Pancreas (tissue), 10 donors: ENCODE data around the gene TNFAIP3. TPM values are rescaled to one million over a fixed set of nuclear protein-coding genes. Genes with fewer than 3 reads are reported as not detected.

Experiments used
- ATAC-seq, 4 donors: fragments of 200-7000 bp; cut with Tn5 transposase; one replicate each; pipeline versions ENCODE4 v1.8.0 to v1.9.1; 2020; ENCODE audit warnings: mild to moderate bottlenecking in 4 of 4, moderate library complexity in 4 of 4
- DNase-seq, 6 donors: peaks; one replicate each; pipeline ENCODE4 v3.0.0-alpha.2; 2020
- FAIRE-seq: peaks from 2 replicates; lab custom pipeline; 2012; peaks lifted over from hg19 to GRCh38; lab: Jason Lieb, UNC
- H3K27ac ChIP-seq, 4 donors: fragments of 200-600 bp; sonication (generic); 1 replicate in 3 of 4; 2 replicates in 1 of 4; pipeline versions ENCODE4 v1.5.0 to v1.8.0; 2020
- H3K27me3 ChIP-seq, 4 donors: fragments of 200-600 bp; one replicate each; pipeline ENCODE4 v1.8.0; 2021
- H3K36me3 ChIP-seq, 3 donors: fragments of 200-600 bp; sonication (generic) in 1 of 3; one replicate each; pipeline versions ENCODE4 v1.5.0 to v1.8.0; 2020 to 2021
- H3K4me1 ChIP-seq, 3 donors: fragments of 200-600 bp; one replicate each; pipeline ENCODE4 v1.8.0; 2021
- H3K4me3 ChIP-seq, 4 donors: fragments of 200-600 bp; sonication (generic) in 2 of 4; one replicate each; pipeline versions ENCODE4 v1.5.0 to v1.8.0; 2020 to 2021
- H3K9me3 ChIP-seq, 4 donors: fragments of 200-600 bp; one replicate each; pipeline ENCODE4 v1.8.0; 2021
- CTCF ChIP-seq, 4 donors: fragments of 200-600 bp; sonication (generic) in 3 of 4; IDR thresholded peaks; one replicate each; pipeline versions ENCODE4 v1.5.0 to v1.8.0; 2021; ENCODE audit warnings: antibody characterized with exemption in 4 of 4
- WGBS, 2 donors: extraction: QIAGEN DNeasy Blood & Tissue Kit; methylation state at CpG; one replicate each; pipeline ENCODE4 v1.1.7; 2013; 5-methylcytosine and 5-hydroxymethylcytosine counted together
- intact Hi-C, 3 donors: fragments of 100-400 bp; cut with DNase I; formaldehyde crosslinking; loops; one replicate each; pipeline versions ENCODE4 v1.11.1 to v1.14.2; 2022
- polyA plus RNA-seq, 2 donors: library from polyadenylated mRNA; stranded (reverse); fragments of 200-250 nt; gene quantifications; one replicate each; pipeline ENCODE4 v1.2.3, GENCODE V29; 2013
- total RNA-seq, 6 donors: library from RNA; stranded (reverse); fragmentation: NEBNext Ultra II Directional in 4 of 6; extraction: Animal tissue kit (Norgen Biotek cat#: 25700) in 4 of 6; gene quantifications; one replicate each; pipeline versions ENCODE4 v1.2.1 to v1.2.4, GENCODE V29; 2021 to 2023
- donor health status: healthy with polysubstance abuse.
- donor health status: DM: no; HTN: no; CAD: no; lungs with moderate emphysema.
- donor health status: DM: no; HTN: no; CAD: no.
- donor health status: control.
- donor health status: control.
- donor health status: Bipolar disorder and iron deficiency.
- donor health status: DM: yes; HTN: yes; CAD: no.
- donor health status: DM: no; HTN: no; CAD: no.
- donor health status: DM: no; HTN: no; CAD: no.
- donor health status: DM: yes; HTN: yes; CAD: no.

The TNFAIP3 gene
- total and polyA plus RNA-seq, 8 donors, result 9.3 to 59.2 (median 14.2) TPM

GRCh38 chr6:137919837-137920730 is 53.0 kb downstream of the TNFAIP3 start:
- FAIRE-seq, result no peak
- TF ChIP-seq CTCF (IDR thresholded peaks at IDR 0.05), result no peak
- Histone ChIP-seq H3K27me3 (no peaks in the 10 kb centered on the region), H3K4me1 (no peaks in the 10 kb centered on the region), H3K27ac (no peak overlapping the region), H3K36me3 (no peaks in the 10 kb centered on the region), H3K9me3 (no peaks in the 10 kb centered on the region), H3K4me3 (no peak overlapping the region)
- DNase-seq, result no peak
- ATAC-seq, result no peak
- 78 to 81% methylated on average over 8 of the region's 8 CpGs for WGBS, 2 donors
- intact Hi-C loops, result loop anchor here in 1 of 3 donors (10.0 kb wide), 1 partner anchor 45 kb away; no protein-coding TSS in a partner anchor

GRCh38 chr6:137921823-137922222 is 54.8 kb downstream of the TNFAIP3 start:
- Histone ChIP-seq H3K4me3 (no peak overlapping the region), H3K27me3 (no peaks in the 10 kb centered on the region), H3K36me3 (no peaks in the 10 kb centered on the region), H3K9me3 (no peaks in the 10 kb centered on the region), H3K27ac (no peak overlapping the region), H3K4me1 (peaks cover 0 to 6% (median 0%) of the 10 kb centered on the region in 3 donors)
- 84 to 86% methylated on average over 5 of the region's 5 CpGs for WGBS, 2 donors
- DNase-seq (no peak), ATAC-seq (no peak), FAIRE-seq (no peak)
- intact Hi-C loops, result loop anchor here in 1 of 3 donors (10.0 kb wide), 1 partner anchor 47 kb away; no protein-coding TSS in a partner anchor
- TF ChIP-seq CTCF (IDR thresholded peaks at IDR 0.05), result no peak

- WGBS, 2 donors, result 72 to 73% methylated on average over 4 of the region's 4 CpGs
- Histone ChIP-seq H3K36me3 (no peaks in the 10 kb centered on the region), H3K27ac (no peak overlapping the region), H3K4me3 (no peak overlapping the region), H3K4me1 (peaks cover 0 to 6% (median 0%) of the 10 kb centered on the region in 3 donors), H3K9me3 (no peaks in the 10 kb centered on the region), H3K27me3 (no peaks in the 10 kb centered on the region)
- intact Hi-C loops, result loop anchor here in 1 of 3 donors (10.0 kb wide), 1 partner anchor 49 kb away; no protein-coding TSS in a partner anchor
- DNase-seq (no peak), ATAC-seq (no peak), FAIRE-seq (no peak)
- TF ChIP-seq CTCF (IDR thresholded peaks at IDR 0.05), result no peak
These were observed 57.0 kb downstream of the TNFAIP3 start for GRCh38 chr6:137923866-137924653.

GRCh38 chr6:137925141-137925698 is 58.2 kb downstream of the TNFAIP3 start:
- intact Hi-C loops, result loop anchor here in 1 of 3 donors (10.0 kb wide), 1 partner anchor 50 kb away; no protein-coding TSS in a partner anchor
- Histone ChIP-seq H3K36me3 (no peaks in the 10 kb centered on the region), H3K9me3 (no peaks in the 10 kb centered on the region), H3K27me3 (no peaks in the 10 kb centered on the region), H3K4me3 (no peak overlapping the region), H3K27ac (no peak overlapping the region), H3K4me1 (peaks cover 0 to 6% (median 0%) of the 10 kb centered on the region in 3 donors)
- 83 to 89% methylated on average over 12 of the region's 12 CpGs for WGBS, 2 donors
- DNase-seq, result no peak
- no peak for FAIRE-seq
- ATAC-seq, result no peak
- no peak for TF ChIP-seq CTCF (IDR thresholded peaks at IDR 0.05)
